KMS-11 (cell line): Measurements from ENCODE around the gene RNLS.
"Not testable (repeated sequence)": the region's sequence is repeated elsewhere in the genome, so short reads cannot be mapped to it uniquely, and the experiment has no call there.

Experiments
- H2AFZ ChIP-seq: fragments of 200-600 bp; sonication (generic); 2 replicates; pipeline ENCODE4 v1.6.1; 2016; ENCODE audit warnings: antibody characterized with exemption, mixed run types, low read depth
- H3K27ac ChIP-seq: fragments of 200-600 bp; sonication (generic); 2 replicates; pipeline ENCODE4 v1.6.1; 2016; ENCODE audit warnings: mild to moderate bottlenecking, mixed run types
- H3K27me3 ChIP-seq: fragments of 200-600 bp; sonication (generic); 2 replicates; pipeline ENCODE4 v1.6.1; 2017; ENCODE audit warnings: mild to moderate bottlenecking, low read depth, mixed run types, moderate library complexity; ENCODE audit not compliant: insufficient read depth
- H3K36me3 ChIP-seq: fragments of 200-600 bp; sonication (generic); 2 replicates; pipeline ENCODE4 v1.6.1; 2017; ENCODE audit warnings: mild to moderate bottlenecking, mixed run types; ENCODE audit not compliant: insufficient read depth
- H3K4me1 ChIP-seq: fragments of 200-600 bp; sonication (generic); 2 replicates; pipeline ENCODE4 v1.6.1; 2016; ENCODE audit warnings: mild to moderate bottlenecking, low read depth, mixed run types; ENCODE audit not compliant: poor library complexity, severe bottlenecking
- H3K4me2 ChIP-seq: fragments of 200-600 bp; sonication (generic); 2 replicates; pipeline ENCODE4 v1.7.0; 2016; ENCODE audit warnings: mild to moderate bottlenecking, mixed run types
- H3K4me3 ChIP-seq: fragments of 200-600 bp; sonication (generic); IDR thresholded peaks from 2 replicates; pipeline ENCODE4 v1.6.1; 2017; ENCODE audit warnings: low read depth, low read length, mixed read lengths; ENCODE audit not compliant: insufficient read depth
- H3K79me2 ChIP-seq: fragments of 200-600 bp; sonication (generic); 2 replicates; pipeline ENCODE4 v1.6.1; 2016; ENCODE audit warnings: low read depth, mixed run types; ENCODE audit not compliant: insufficient read depth
- H3K9ac ChIP-seq: fragments of 200-600 bp; sonication (generic); 2 replicates; pipeline ENCODE4 v1.6.1; 2016; ENCODE audit warnings: mild to moderate bottlenecking, mixed run types
- H4K20me1 ChIP-seq: fragments of 200-600 bp; sonication (generic); 2 replicates; pipeline ENCODE4 v1.6.1; 2016; ENCODE audit warnings: mild to moderate bottlenecking, mixed run types; ENCODE audit not compliant: insufficient read depth
- CTCF ChIP-seq: fragments of 200-600 bp; sonication (generic); conservative IDR thresholded peaks from 2 replicates; pipeline ENCODE4 v1.6.1; 2017; ENCODE audit warnings: low read depth, mild to moderate bottlenecking, antibody characterized with exemption, low read length, moderate library complexity, mixed read lengths

The RNLS gene

GRCh38 chr10:88280518-88280917, 302.6 kb downstream of the RNLS start:
- Histone ChIP-seq H3K79me2 (no peaks in the 10 kb centered on the region), H3K4me2 (peak overlapping the region; percentile 45), H3K27me3 (no peaks in the 10 kb centered on the region), H3K4me1 (peaks cover 49% of the 10 kb centered on the region), H4K20me1 (no peaks in the 10 kb centered on the region), H3K36me3 (no peaks in the 10 kb centered on the region), H3K9ac (no peak overlapping the region), H3K4me3 (no peak overlapping the region), H3K27ac (peak overlapping the region; percentile 2; the same call in 1 of the 2 replicates), H2AFZ (no peak overlapping the region)
- TF ChIP-seq CTCF = no peak

GRCh38 chr10:88278912-88279311, 304.2 kb downstream of the RNLS start:
- Histone ChIP-seq H3K4me2 (peak overlapping the region; percentile 45), H3K27me3 (no peaks in the 10 kb centered on the region), H3K79me2 (no peaks in the 10 kb centered on the region), H2AFZ (no peak overlapping the region), H3K4me3 (no peak overlapping the region), H3K4me1 (peaks cover 65% of the 10 kb centered on the region), H4K20me1 (no peaks in the 10 kb centered on the region), H3K9ac (no peak overlapping the region), H3K27ac (peak overlapping the region; percentile 51), H3K36me3 (no peaks in the 10 kb centered on the region)
- no peak for TF ChIP-seq CTCF

GRCh38 chr10:88276945-88277344, 306.2 kb downstream of the RNLS start:
- not testable (repeated sequence) for H3K79me2 ChIP-seq, H3K36me3 ChIP-seq, H2AFZ ChIP-seq, H3K27me3 ChIP-seq, H3K27ac ChIP-seq, H4K20me1 ChIP-seq, H3K4me2 ChIP-seq, H3K4me3 ChIP-seq, H3K9ac ChIP-seq
- peaks cover 80% of the 10 kb centered on the region for H3K4me1 ChIP-seq

GRCh38 chr10:88274286-88274685, 308.8 kb downstream of the RNLS start:
- Histone ChIP-seq H4K20me1 (no peaks in the 10 kb centered on the region), H2AFZ (no peak overlapping the region), H3K27me3 (no peaks in the 10 kb centered on the region), H3K27ac (peak overlapping the region; percentile 92; the same call in 1 of the 2 replicates), H3K36me3 (no peaks in the 10 kb centered on the region), H3K79me2 (no peaks in the 10 kb centered on the region), H3K4me1 (peaks cover 80% of the 10 kb centered on the region), H3K4me2 (peak overlapping the region; percentile 81; the same call in 1 of the 2 replicates), H3K9ac (no peak overlapping the region), H3K4me3 (no peak overlapping the region)
- TF ChIP-seq CTCF = no peak

GRCh38 chr10:88273567-88273966, 309.6 kb downstream of the RNLS start:
- Histone ChIP-seq H3K36me3 (no peaks in the 10 kb centered on the region), H3K27ac (peak overlapping the region; percentile 92; the same call in 1 of the 2 replicates), H3K27me3 (no peaks in the 10 kb centered on the region), H3K4me2 (peak overlapping the region; percentile 81), H3K79me2 (no peaks in the 10 kb centered on the region), H4K20me1 (no peaks in the 10 kb centered on the region), H3K4me1 (peaks cover 80% of the 10 kb centered on the region), H3K4me3 (no peak overlapping the region), H2AFZ (no peak overlapping the region), H3K9ac (no peak overlapping the region)
- no peak for TF ChIP-seq CTCF
